GM23248 (cell line): ENCODE measurements around the gene B3GALNT1.

Experiments used
- EZH2 ChIP-seq: fragments of 200-600 bp; sonication (generic); IDR thresholded peaks from 2 replicates; pipeline ENCODE4 v1.6.1; 2018; ENCODE audit warnings: antibody characterized with exemption, mild to moderate bottlenecking; ENCODE audit not compliant: insufficient read depth, poor library complexity, severe bottlenecking
- EZH2phosphoT487 ChIP-seq: fragments of 200-600 bp; sonication (generic); IDR thresholded peaks from 2 replicates; pipeline ENCODE4 v1.6.1; 2018; ENCODE audit warnings: antibody characterized with exemption, moderate library complexity, mild to moderate bottlenecking, low read depth; ENCODE audit not compliant: insufficient read depth

- TF ChIP-seq EZH2phosphoT487 (no peak), EZH2 (no peak)
Measured at GRCh38 chr3:161148832-161149475, 43.8 kb upstream of the B3GALNT1 start.
